Right kidney (tissue), 1 donor: ENCODE measurements around the gene DMRT3.
A peak's percentile ranks its signal among the peaks of the same experiment; 100 is the strongest.
"Not testable (repeated sequence)": the region's sequence is repeated elsewhere in the genome, so short reads cannot be mapped to it uniquely, and the experiment has no call there.

ENCODE experiments used
- DNase-seq: peaks from one replicate; pipeline ENCODE4 v3.0.0-alpha.2; 2016

DMRT3 gene

DNA sequence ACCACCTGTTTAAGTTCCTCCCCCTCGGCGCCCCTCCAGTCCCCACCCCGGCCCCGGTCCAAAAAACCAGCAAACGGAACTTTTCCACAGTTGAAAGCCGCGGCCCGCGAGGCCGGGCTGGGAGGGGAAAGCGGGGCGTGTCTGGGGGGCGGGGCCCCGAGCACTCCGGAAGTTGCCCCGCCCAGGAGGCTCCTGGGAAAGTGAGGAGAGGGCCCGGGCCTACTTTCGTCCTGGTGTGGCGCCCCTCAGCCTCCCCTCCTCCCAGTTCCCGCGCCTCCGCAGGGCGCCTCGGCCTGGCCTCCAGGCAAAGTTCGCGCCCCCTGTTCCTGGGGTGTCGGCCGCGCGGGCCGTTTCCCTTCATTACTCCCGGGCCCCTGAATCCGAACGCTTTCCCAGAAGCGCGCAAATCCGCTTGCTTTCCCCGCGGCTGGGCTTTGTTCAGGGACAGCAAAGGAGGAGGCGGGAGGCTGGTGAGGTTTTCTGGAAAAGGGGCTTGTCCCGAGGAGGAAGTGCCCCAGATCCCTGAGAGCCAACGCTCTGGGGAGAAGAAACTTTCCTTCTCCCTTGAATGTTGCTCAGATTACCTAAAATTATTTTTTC, 4.5 kb upstream of the DMRT3 start:
- peak; percentile 76 for DNase-seq

DNA sequence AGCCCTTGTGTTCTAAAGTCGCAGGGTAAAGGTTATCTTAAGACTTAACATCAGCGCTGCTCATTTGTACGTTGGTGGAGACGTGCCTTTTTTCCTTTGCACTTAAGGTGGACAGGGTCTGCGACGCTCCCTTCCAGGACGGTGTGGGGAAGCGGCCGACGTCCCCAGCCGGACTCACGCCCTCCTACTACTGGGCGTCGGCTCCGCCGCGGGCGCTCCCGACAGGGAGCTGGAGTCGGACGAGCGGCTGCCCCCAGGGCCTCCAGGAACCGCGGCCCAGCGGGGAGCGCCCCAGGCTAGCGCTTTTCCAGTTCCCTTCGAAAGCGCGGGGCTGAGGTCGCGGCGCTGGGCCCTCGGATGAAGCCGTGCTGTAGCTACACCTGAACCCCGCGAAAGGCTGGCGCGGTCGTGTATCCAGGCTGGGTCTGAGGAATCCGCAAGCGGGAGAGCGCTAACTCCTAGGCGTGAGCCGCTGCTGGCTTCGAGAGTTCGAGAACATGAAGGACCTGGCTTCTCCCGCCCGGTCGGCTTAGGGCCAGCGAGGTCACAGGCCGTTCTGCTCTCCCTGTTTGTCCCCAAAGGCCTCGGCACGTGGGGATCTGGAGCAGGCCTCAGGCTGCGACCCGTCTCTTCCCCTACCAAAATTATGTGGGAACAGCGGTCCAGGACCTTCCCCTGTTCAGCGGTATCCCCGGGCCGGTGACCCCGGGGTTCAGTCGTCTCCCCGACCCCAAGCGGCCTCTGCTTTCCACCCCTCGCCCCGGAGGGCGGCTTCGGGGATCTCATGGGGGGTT, 3.8 kb upstream of the DMRT3 start:
- peak; percentile 68 for DNase-seq

DNA sequence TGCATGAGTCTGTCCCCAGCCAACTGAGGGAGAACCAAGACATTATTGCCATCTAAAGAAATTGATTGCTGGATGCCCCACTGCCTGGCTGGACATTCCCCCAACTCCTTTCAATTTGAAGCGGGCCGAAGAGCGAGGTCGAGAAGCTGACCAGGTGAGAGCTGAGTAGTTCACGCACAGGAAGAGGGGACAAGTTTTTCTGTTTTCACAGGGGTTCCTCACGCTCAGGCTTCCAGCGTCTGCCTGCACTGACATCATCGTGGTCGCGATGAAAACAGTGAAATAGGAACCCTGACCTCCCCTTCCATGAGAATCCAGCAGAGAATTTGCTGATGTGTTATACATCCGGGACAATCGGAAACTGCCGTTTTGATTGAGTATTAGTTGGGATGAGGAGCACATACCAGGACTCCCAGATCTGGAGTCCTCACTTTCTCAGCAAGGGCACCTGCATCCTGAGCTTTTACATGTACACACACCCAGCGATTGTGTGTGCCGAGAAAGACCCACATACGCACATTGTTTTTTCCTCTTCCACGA, 3.1 kb upstream of the DMRT3 start:
- peak; percentile 40 for DNase-seq

DNA sequence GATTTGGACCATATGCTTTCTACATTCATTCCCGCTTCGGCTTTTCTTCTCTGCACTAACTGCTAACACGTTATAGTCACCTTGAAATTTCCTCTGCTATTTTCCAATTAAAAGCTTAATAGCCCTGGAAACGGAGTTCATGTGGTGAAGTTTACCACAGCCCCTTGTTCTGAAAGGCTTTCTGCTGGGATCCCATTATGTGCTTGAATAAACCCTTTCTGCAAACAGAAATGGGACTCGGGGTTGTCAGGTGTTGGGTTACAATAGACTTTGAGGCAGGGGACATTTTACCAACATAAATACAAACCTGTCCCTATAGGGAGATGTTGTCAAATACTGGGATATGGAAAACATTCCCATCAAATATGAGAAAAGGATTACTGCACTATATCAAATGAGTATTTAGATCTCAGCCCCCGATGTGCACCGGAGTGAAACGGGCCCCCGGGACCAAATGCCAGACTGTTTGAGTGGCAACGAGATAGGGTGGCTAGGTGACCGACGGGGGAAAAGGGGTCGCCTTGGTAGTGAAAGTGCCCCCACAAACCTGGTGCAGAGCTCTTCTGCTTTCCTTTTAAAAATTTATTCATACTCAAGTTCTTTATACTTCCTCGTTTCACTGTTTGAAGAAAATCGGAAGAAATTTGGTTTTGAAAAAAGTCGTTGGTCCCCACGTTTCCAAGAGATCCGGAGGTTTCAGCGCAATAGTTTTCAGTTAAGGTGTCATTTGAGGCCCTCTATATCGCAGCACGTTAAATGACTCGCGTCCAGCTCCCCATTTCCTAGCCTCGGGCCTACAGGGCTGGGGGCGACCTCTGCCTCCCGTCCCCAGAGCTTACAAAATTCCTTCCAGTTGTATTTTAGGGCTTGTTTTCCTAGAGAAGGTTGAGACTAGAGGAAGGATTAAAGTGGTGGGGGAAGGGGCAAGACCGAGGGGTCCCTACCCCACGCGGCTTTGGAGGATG, 2.1 kb upstream of the DMRT3 start:
- peak; percentile 32 for DNase-seq

DNA sequence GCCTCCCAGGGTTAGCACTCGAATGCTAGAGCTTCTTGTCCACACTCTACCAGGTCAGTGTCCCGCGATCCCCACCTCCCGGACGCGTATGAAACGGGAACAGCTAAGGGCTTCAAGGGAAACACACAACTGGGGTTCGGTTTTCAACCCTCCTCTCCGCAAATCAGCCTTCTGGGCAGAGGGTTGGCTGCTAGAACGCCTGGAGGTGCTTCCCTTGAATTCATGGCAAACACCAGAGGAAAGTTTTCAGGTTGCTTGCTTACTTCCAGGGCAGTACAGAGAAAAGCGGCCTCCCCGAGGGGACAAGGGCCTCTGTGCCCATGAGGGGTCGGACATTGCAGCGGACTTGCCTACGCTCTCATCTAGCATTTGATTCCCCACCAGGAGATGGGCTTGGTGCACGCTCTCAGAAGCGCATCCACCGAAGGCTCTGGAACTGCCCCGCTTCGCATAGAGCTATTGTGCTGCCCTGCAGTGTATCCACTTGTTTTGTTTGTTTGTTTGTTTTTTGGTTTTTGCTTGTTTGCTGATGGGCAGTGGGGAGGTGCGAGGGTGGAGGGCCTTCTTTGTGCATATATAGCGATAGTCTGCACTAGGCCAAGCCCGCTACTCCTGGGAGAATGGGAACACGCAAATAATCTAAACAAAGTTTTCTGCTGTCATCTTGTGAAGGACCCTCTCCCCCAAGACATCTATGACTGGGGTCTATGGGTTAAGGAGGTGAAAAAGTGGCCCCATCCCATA, 1.3 kb upstream of the DMRT3 start:
- peak; percentile 38 for DNase-seq

DNA sequence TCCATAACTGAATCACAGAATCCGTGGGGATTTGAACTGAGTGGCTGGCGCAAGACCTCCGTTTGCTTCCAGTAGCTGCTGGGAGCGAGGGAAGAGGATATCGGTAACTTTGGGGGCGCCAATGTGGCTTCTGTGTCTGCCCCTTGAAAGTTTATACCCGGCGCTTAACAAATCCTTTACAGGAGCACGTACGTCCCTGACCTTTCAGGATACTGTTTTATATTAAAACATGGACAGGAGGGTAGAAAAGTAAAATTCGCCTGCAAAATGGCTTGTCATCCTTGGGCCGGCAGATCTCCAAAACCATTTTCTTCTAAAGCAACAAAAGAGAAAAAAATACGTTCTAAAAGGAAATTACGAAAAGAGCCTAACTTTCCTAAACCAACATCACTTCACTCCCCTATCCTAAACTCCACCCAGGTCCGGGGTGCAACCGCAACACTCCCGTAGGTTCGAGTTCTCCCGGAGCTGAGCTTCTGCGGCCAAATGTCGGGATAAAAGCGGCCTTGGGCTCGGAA, 656 bp upstream of the DMRT3 start:
- DNase-seq, result peak; percentile 71

DNA sequence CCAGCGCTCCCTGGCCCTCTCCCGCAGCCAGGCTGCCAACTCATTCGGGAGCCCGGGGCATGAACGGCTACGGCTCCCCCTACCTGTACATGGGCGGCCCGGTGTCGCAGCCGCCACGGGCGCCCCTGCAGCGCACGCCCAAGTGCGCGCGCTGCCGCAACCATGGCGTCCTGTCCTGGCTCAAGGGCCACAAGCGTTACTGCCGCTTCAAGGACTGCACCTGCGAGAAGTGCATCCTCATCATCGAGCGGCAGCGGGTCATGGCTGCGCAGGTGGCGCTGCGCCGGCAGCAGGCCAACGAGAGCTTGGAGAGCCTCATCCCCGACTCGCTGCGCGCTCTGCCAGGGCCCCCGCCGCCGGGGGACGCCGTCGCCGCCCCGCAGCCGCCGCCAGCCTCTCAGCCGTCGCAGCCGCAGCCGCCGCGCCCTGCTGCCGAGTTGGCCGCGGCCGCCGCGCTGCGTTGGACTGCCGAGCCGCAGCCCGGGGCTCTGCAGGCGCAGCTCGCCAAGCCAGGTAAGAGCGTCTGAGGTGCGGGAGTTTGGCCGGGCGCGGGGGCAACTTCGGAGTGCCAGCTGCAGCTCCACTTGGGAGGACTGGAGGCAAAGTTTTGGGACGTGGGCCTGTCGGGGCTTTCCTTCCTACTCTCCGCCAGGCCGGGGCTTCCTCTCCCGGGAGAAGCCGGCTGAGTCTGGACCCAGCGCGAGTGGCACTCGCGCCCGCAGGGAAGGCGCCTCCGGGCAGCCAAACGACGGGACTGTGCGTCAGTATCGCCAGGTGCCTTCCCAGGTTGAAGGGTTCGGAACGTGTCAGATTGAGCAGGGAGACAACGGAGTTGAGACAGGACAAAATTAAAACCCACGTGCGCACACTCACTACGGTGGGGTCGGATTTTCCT, 735 bp downstream of the DMRT3 start:
- peak; percentile 84 for DNase-seq

DNA sequence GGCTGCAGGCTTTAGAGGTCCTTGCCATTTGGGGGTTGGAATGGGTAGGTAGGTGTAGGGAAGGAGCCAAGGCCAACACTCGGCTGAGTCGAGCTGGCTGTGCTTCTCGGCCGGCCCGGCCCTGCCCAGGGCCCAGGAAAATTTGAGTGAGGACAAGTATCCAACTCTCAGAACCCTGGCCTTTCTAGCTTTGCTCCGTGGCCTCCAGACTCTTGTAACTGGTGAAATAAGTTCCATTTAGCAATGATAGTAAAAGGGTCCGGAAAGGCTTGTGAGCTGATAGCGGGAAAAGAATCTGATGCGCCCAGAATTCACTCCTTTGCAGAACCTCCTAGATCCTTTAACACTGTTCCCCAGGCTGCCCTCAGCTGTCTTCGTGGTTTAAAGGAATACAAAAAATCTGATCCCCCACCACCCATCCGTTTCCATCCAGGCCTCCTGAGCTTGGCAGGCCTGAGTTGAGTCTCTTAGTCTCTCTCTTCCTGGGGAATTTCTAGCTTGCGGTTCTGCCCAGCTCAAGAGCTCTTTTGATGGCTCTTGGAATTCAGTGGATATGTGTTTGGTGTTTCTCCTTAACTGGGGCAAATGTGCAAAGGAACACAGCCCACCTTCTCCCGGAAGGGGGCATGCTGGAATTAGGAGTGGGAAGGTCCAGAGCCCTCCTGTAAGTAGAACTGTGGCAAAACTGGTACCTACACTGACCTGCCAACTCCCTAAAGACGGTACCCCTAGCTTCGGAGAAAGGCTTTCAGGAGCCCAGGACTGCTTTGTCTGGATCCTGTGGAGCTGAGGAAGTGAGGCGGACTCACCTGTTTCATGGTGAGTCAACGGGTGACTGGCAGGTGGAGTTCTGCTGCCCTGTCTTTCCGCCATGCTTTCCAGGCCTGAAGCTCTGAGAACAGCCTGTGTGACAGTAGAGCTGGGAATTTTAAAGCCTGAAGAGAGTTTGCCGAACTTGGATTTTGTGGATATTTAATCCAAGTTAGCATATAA, 1.7 kb downstream of the DMRT3 start:
- DNase-seq, result peak; percentile 40

DNA sequence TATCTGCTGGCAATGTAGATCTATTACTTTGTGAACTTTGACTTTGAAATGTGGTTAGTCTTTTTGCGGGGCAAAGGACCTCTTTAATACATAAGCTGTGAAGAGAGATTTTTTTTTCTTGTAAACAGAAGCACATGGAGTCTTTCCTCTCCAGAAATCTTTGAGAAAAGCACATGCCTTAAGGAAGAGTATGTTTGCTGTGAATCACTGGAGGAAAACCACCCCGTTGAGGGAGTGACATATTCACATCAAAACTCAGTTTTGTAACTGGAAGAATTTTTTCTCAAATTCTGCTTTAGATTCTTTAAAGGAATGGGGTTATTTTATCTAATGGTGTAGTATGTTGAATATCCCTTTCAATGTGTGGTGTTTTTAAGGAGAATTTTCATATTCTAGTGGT, 3.5 kb downstream of the DMRT3 start:
- DNase-seq, result no peak

DNA sequence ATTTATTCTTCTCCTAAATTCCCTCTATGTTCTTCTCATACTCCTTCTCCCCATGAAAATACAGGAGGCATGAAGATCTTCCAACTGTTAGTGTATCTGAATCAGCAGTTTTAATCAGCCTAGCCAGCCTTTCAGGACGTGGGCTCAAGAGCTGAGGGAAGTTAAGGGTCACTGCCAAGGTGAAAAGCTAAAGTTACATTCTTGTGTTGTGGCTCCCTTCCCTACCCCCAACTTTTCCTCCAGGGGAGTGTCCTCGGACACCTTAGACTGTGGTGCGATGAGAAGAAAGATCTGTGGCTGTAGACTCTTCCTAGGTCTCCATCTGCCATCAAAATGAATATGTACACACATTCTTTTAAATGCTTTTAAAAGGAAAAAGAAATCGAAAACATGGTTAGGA, 4.2 kb downstream of the DMRT3 start:
- DNase-seq, result peak; percentile 40

DNA sequence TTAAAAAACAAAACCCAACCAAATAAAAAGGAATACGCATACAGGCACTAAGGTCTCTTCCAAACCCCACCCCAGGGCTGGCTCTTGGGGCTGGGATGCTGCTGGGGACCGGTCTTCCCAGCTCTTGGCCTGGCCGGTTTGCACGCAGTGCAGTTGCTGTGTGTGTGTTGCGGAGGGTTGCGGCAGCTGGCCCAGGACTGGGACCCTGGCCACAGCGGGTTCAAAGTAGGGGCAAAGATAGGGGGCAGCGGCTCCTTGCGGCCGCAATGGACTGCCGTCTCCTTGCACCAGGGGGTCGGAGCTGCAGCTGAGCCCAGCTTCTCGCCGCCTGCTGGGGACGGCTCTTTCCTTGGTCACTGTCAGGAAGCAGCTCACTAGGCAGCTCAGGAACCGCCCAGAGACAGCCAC, 5.0 kb downstream of the DMRT3 start:
- peak; percentile 34 for DNase-seq

DNA sequence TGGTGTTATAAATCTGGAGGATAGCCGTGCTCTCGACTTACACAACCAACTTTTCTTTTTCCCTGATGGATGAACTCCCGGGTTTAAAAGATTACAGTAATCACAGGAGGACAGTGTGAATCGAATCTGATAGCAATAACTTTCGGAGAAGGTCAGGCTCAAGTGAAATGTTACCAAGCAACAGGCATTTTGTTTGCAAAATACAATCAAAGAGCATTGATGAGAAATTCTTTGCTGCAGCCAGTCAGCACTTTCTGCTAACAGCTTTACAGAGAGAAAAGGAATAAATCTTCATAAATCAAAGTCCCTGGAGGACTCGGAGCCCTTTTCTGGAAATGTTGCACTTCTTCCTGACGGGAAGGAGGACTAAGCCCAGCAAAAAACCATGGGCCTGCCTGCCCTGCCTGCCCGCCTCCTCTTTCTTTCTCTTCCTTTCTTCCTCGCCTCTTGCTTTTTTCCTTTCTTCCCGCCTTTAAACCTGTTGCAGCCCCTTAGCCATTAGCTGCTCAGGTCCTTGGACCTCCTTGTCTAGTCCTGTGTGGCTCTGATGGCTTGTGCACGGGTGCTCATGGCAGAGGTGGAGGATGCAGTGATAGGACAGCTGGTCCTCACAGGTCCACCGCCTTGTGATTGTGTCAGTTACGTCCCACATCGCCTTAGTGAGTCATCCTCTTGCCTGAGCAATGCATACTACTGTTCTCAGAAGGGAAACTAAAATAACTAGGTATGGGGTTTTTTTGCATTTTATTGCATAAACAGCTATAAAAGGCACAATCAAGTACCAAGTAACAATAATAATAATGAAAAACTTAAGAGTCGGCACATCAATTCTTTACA, 6.2 kb downstream of the DMRT3 start:
- no peak for DNase-seq

DNA sequence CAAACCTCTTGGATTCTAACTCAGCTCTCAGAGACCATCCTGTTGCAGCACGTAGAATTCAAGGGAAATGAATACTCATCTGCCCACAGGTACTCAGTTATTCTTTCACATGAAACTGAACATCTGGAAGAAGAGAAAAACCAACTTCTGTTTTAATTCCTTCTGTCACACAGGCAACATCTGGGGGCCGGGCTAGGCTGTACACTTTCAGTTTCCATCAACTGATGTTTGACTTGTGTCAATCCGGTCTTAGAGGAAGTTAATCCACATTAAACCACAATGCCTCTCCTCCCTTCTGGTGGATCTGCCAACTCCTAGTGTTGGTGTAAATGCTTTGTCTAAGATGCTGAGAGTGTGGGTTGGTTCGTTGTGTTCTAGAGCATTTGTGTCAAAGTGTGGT, 17.6 kb downstream of the DMRT3 start:
- no peak for DNase-seq

DNA sequence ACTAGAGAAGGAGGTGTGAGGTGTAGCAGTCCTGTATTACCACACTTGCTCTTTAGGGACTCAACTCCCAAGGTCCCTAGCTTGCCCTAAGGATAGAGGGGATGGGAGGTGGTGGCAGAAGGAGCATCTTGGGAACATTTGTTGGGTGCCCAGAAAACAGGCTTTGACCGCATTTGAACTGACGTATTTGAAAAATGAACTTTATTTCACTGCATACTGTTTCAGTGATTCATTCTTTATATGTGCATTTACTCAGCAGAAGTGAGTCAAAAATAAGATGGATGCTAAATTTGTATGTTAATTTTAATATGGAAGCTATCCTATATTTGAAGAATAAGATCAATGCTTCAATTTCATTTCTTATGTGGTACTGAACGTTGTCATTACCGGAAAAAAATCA, 18.7 kb downstream of the DMRT3 start:
- DNase-seq, result no peak

DNA sequence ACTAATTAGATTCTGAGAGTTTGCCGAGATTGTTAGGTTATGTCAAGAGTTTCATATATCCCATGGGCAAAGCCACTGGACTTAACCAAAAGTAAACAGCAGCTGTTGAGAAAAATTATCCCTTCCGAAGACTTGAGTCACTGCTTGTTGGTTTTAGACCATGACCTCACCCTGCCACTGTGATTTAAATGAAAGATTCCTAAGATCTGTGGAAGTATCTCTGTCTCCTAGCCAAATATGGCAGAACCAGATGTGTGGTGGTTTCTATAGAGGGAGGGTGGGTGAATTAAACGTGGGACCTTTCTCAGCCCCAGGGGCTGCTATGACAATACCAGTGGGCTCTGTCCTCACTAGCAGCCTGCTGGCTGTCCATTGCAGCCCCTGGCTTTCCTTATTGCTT, 19.3 kb downstream of the DMRT3 start:
- no peak for DNase-seq

DNA sequence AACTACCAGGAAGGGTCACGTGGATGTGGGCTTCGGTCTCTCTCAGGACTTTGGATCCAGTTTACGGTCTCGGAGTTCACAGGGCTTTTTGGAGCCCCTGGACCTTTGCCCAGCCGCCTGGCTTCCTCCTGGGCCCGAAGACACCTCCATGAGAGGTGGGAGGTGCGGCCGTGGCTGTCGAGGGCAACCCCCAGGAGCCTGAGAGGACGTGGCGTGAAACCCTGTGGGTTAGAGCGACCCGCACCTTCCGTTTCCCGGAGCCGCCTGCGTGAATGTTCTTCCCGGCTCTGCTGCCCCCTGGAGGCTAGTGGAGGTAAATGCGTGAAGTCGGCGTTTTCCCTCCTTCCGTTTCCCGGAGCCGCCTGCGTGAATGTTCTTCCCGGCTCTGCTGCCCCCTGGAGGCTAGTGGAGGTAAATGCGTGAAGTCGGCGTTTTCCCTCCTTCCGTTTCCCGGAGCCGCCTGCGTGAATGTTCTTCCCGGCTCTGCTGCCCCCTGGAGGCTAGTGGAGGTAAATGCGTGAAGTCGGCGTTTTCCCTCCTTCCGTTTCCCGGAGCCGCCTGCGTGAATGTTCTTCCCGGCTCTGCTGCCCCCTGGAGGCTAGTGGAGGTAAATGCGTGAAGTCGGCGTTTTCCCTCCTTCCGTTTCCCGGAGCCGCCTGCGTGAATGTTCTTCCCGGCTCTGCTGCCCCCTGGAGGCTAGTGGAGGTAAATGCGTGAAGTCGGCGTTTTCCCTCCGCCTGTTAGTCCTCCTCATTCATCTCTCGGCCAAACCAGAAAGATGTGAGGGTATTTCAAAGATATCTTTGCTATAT, 22.1 kb downstream of the DMRT3 start:
- not testable (repeated sequence) for DNase-seq

DNA sequence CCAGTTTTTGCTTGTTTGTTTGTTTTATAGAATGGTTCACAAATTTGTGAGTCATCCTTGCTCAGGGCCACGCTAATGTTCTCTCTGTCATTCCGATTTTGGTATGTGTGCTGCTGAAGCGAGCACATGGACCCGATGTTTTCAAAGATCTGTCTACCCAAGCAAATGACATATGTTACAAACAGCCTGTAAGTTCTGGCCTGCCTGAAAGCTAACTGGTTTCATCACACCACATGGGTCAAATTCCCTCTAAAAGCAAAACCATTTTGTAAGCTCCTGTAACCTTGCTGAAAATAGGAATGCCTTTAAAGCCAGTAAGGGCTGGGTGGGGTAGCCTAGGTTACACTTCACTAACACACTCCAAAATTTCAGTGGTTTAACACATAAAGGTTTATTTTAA, 25.4 kb downstream of the DMRT3 start:
- DNase-seq, result no peak

DNA sequence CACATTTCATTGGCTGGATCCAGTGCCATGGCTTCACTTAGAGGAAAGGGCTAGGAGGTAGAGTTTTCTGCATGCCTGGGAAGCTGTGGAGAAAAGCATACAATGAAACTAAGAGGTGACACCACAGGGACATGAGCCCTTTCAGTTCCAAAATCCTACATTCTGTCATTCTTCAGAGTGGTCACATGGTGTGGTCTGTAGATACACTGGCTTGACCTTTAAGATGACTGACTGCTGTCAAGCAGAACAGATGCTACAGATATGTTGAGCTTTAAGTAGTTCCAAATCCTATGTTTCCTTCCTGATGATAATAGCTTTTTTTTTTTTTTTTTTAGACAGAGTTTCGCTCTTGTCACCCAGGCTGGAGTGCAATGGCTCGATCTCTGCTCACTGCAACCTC, 26.2 kb downstream of the DMRT3 start:
- DNase-seq, result no peak
